Measurements from ENCODE around the gene CFAP46. TPM values are rescaled to one million over a fixed set of nuclear protein-coding genes. Genes with fewer than 3 reads are reported as not detected.

CFAP46 gene
- total RNA-seq, 1 experiment from 2014 or later: 3.3 TPM

DNA sequence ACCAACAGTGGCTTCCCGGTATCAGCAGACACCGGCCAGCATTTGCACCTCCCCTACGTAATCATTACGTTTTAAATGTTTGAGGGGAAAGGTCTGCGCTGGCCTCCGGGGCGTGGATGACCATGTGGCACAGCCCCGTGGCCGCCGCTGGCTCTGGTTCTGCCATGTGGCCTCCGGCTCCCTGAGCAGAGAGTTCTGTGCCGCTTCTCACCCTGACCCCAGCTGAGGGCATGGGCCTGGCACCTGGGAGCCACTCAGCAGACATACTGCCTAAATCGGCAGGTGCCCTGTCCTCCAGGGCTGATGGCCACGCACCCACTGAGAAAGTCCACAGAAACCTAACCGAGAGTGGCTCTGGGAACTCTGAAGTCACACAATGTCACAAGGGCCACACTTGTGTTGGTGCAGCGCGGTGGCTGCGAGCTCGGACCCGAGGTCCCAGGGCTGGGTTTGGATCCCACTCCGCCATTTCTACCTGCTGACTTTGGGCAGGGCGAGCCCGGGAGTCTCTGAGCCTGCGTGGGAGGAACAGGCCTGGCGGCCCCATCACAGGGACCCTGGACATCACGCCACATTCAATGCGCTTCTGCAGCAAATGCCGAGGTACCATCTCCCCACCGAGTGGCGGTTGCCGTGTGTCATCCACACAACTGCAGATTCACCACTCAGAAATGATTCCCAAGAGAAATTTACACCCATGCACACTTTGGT lies 25.3 kb downstream of the CFAP46 start:
- ChIA-PET CTCF (no interaction called here), POLR2A (no interaction called here)
- Mint-ChIP-seq H3K4me3 (no peak overlapping the region), H3K9me3 (no peaks in the 10 kb centered on the region), H3K36me3 (no peaks in the 10 kb centered on the region), H3K4me1 (no peaks in the 10 kb centered on the region), H3K27ac (no peak overlapping the region), H3K27me3 (ENCODE audit: low read depth) (no peaks in the 10 kb centered on the region)
- ATAC-seq (no peak), DNase-seq (ENCODE audit: low spot score) (no peak)
- TF ChIP-seq ZNF671 (CRISPR knock-in tag; IDR thresholded peaks at IDR 0.05): no peak
- no peak for TF ChIP-seq MYBL2 (CRISPR knock-in tag; IDR thresholded peaks at IDR 0.05)
- TF ChIP-seq ZNF317 (CRISPR knock-in tag; IDR thresholded peaks at IDR 0.05; ENCODE audit: borderline replicate concordance, low read depth): no peak
- no peak for TF ChIP-seq ZNF416 (CRISPR knock-in tag; IDR thresholded peaks at IDR 0.05)
- TF ChIP-seq, protein P1, sequence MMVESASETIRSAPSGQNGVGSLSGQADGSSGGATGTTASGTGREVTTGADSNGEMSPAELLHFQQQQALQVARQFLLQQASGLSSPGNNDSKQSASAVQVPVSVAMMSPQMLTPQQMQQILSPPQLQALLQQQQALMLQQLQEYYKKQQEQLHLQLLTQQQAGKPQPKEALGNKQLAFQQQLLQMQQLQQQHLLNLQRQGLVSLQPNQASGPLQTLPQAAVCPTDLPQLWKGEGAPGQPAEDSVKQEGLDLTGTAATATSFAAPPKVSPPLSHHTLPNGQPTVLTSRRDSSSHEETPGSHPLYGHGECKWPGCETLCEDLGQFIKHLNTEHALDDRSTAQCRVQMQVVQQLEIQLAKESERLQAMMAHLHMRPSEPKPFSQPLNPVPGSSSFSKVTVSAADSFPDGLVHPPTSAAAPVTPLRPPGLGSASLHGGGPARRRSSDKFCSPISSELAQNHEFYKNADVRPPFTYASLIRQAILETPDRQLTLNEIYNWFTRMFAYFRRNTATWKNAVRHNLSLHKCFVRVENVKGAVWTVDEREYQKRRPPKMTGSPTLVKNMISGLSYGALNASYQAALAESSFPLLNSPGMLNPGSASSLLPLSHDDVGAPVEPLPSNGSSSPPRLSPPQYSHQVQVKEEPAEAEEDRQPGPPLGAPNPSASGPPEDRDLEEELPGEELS (CRISPR knock-in tag; IDR thresholded peaks at IDR 0.05): no peak
- TF ChIP-seq, protein P2, sequence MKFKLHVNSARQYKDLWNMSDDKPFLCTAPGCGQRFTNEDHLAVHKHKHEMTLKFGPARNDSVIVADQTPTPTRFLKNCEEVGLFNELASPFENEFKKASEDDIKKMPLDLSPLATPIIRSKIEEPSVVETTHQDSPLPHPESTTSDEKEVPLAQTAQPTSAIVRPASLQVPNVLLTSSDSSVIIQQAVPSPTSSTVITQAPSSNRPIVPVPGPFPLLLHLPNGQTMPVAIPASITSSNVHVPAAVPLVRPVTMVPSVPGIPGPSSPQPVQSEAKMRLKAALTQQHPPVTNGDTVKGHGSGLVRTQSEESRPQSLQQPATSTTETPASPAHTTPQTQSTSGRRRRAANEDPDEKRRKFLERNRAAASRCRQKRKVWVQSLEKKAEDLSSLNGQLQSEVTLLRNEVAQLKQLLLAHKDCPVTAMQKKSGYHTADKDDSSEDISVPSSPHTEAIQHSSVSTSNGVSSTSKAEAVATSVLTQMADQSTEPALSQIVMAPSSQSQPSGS (CRISPR knock-in tag; IDR thresholded peaks at IDR 0.05; ENCODE audit: borderline replicate concordance, low read depth): no peak
- TF ChIP-seq NFE2L1 (CRISPR knock-in tag; IDR thresholded peaks at IDR 0.05): no peak
- TF ChIP-seq ATF6 (CRISPR knock-in tag; IDR thresholded peaks at IDR 0.05): no peak
- no peak for TF ChIP-seq FOXP1 (CRISPR knock-in tag; IDR thresholded peaks at IDR 0.05; ENCODE audit: borderline replicate concordance)
- TF ChIP-seq CREM (CRISPR knock-in tag; IDR thresholded peaks at IDR 0.05): no peak
- no peak for TF ChIP-seq GABPB1 (CRISPR knock-in tag; IDR thresholded peaks at IDR 0.05)
- TF ChIP-seq GTF2I (CRISPR knock-in tag; conservative IDR thresholded peaks at IDR 0.05): no peak
- TF ChIP-seq, protein P3, sequence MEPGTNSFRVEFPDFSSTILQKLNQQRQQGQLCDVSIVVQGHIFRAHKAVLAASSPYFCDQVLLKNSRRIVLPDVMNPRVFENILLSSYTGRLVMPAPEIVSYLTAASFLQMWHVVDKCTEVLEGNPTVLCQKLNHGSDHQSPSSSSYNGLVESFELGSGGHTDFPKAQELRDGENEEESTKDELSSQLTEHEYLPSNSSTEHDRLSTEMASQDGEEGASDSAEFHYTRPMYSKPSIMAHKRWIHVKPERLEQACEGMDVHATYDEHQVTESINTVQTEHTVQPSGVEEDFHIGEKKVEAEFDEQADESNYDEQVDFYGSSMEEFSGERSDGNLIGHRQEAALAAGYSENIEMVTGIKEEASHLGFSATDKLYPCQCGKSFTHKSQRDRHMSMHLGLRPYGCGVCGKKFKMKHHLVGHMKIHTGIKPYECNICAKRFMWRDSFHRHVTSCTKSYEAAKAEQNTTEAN (CRISPR knock-in tag; IDR thresholded peaks at IDR 0.05): no peak
- no peak for TF ChIP-seq JUN (CRISPR knock-in tag; IDR thresholded peaks at IDR 0.05)
- TF ChIP-seq E2F4 (CRISPR knock-in tag; IDR thresholded peaks at IDR 0.05; ENCODE audit: borderline replicate concordance, low read depth): no peak
- TF ChIP-seq HMGA2 (CRISPR knock-in tag; IDR thresholded peaks at IDR 0.05): no peak
- TF ChIP-seq CDX4 (CRISPR knock-in tag; IDR thresholded peaks at IDR 0.05; ENCODE audit: borderline replicate concordance): no peak
- TF ChIP-seq AFF4 (CRISPR knock-in tag; IDR thresholded peaks at IDR 0.05; ENCODE audit: borderline replicate concordance): no peak
- TF ChIP-seq FOXK1 (CRISPR knock-in tag; IDR thresholded peaks at IDR 0.05): no peak
